Fibroblast of skin of back (primary cell): ENCODE measurements around the gene OLFM3.

ENCODE experiments used
- DNase-seq: peaks from one replicate; pipeline ENCODE4 v3.0.0-alpha.2; 2013

Gene OLFM3

DNA sequence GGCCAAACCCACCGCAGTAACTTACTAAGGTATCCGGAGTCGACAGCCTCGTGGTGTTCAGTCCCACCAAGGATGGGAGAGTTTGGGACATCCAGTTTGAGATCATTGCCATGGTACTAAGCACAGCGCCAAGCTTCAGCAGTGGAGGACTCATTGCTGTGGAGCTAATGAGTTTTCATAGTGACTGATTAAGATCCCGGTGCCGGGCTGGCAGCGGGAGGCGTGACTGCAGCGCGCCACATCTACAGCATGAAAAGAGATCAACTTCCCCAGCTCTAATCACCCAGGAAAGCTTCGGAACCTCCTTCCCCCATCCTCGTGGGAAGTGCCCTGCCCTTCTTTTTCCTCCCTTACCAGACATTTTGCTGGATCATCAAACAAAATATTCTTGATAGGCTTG lies 149.9 kb downstream of the OLFM3 start:
- DNase-seq, result no peak

DNA sequence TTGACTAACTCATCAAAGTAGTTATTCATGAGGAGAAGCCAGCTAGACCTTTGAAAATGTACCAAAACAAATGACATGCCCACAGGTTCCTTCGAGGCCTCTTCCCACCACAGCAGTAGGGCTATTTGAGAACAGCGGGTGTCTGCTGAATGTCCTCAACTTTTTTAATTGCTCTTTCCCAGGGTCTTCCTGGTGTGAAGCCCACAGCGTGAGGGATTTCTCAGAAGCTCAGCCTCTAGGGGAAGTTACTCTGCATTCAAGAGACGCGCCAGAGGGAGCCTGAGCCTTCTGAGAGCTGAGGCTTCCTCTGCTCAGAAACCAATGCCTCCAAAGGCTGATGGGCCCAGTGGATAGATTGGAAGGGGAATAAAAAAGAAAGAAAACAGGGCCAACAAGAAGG lies 153.6 kb downstream of the OLFM3 start:
- DNase-seq, result no peak

DNA sequence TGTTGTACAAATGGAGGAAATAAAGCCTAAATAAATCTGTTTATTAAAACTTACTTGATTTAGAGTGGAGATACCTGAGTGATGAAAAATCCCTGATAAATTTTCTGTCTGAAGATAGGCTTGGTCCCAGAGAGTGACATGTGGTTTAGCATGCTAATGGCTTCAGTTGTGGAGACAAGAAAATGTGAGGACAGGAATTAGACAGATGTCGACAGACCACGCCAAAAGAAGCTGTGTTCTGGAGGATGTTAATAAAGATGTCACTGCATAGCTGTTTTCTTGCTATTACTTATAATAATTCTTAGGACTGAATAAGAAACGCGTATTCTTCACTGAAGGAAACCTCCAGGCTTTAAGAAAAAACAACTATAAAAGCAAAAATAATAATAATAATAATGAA lies 154.9 kb downstream of the OLFM3 start:
- no peak for DNase-seq

GRCh38 chr1:101835988-101836387 lies 160.7 kb downstream of the OLFM3 start:
- DNase-seq, result no peak

- no peak for DNase-seq
Measured at GRCh38 chr1:101833312-101833711, 163.4 kb downstream of the OLFM3 start.

GRCh38 chr1:101826416-101826815 lies 170.3 kb downstream of the OLFM3 start:
- DNase-seq, result no peak

DNA sequence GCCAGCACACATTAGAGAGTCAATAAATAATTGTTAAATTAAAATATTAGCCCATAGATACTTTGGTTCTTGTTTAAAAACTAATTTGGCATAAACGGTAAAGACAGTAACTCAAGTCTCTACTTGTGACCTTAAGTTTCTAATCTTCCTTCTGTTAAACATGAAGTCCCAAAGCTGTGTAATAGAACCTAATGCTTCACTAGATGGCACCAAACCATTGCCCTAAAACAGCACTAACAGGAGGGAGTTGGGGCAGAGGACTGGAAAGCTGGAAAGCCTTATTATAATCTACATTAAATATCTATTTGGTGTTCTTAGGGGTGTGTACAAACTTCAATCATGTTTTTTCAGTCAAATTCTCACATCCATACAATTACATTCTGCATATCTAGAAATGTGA lies 176.7 kb downstream of the OLFM3 start:
- DNase-seq, result peak; percentile 39

GRCh38 chr1:101816262-101816661 lies 180.5 kb downstream of the OLFM3 start:
- DNase-seq, result no peak

DNA sequence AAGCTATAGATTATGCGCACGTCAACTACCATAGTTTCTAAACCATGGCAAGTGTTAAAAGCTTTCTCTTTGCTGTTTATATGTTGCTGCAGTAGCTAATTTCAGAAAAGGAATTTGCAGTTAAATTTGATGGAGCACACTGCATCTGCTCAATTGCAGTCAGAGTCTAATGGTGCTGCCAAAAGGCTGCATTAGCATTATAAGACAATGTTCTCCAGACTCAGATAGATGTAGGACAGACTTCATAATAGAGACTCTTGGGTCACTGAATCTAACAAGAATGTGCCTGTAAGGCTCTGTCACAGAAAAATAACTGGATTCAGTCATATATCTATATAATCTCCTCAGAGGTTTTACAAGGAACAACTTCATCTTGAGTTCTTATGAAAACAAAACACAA lies 198.3 kb downstream of the OLFM3 start:
- no peak for DNase-seq

DNA sequence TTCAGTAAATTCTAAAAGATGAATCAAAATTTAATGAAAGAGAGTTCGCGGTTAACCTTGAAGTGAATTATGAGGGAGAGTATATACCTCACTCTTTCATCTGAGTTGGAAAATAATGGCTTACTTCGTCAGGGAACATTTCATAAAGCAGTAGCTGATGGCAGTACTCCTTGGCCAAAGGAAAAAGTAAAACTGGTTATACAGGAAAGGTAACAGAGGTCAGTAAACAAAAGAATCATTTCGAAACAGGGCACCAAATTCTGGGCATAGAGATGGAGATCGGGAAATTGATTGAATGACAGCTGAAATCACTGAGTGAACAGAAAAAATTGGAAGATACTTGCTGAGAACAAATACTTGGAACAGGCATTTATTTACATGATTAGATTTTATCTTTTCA lies 199.0 kb downstream of the OLFM3 start:
- no peak for DNase-seq

DNA sequence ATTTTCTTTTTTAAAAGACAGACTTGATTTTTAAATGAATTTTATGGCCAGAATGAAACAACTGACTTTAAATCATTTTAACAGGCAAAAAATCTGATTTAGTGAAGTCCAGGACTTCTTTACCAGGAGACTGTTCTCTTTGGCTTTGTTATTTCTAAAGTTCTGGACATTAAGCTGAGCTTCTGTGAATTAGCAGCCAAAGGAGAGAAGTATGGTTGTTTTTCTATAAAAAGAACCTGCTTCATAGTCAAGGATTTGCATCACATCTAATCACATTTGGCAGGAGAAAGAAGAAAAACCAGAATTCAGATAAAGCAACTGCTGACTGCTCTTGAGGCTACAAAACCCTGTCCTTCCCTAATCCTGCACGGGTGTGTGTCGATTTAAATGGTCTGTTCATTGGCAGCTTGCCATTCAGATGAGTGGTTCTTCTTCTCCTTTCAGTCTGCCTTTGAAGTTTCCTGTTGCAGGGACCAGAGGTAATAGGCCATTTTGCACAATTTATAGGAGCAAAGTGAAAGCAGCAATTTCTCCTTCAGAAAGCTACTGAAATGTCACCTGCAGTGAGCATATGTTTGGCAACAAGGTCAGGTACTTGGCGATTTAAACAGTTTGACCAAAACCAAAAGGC lies 215.4 kb downstream of the OLFM3 start:
- DNase-seq, result peak; percentile 6

- DNase-seq, result peak; percentile 7
Measured at GRCh38 chr1:101769520-101769919, 227.2 kb downstream of the OLFM3 start.

- no peak for DNase-seq
Measured at GRCh38 chr1:101757985-101758384, 238.7 kb downstream of the OLFM3 start.

GRCh38 chr1:101756411-101756810 lies 240.3 kb downstream of the OLFM3 start:
- DNase-seq, result no peak
